ENCODE data around the gene HABP4. TPM values are rescaled to one million over a fixed set of nuclear protein-coding genes. Genes with fewer than 3 reads are reported as not detected.

The HABP4 gene, protein sequence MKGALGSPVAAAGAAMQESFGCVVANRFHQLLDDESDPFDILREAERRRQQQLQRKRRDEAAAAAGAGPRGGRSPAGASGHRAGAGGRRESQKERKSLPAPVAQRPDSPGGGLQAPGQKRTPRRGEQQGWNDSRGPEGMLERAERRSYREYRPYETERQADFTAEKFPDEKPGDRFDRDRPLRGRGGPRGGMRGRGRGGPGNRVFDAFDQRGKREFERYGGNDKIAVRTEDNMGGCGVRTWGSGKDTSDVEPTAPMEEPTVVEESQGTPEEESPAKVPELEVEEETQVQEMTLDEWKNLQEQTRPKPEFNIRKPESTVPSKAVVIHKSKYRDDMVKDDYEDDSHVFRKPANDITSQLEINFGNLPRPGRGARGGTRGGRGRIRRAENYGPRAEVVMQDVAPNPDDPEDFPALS
- 10 to 100 TPM in 1 of 7 donors, 1 to 10 TPM in 6; 6.3 to 10.6 (median 7.9) TPM for total RNA-seq
- polyA plus RNA-seq: 1 to 10 TPM; 6.8 to 9.2 (median 7.0) TPM
- long read RNA-seq, donor 1, partial matches to known transcripts: 0 of 2 reads
- long read RNA-seq, donor 1, other reads (novel, unspliced or antisense): 0 of 2 reads
- long read RNA-seq, donor 2, partial matches to known transcripts: 0 of 2 reads
- long read RNA-seq, donor 2, other reads (novel, unspliced or antisense): 0 of 2 reads

GRCh38 chr9:96449845-96450612, at the start of gene HABP4:
HABP4 (plus strand) TSS chr9:96450169; CDS start chr9:96450280, 111 bp downstream.
- intact Hi-C loops (cut with DNase I; ENCODE audit: low total_unique reads): loop anchor here (2.0 to 5.0 kb wide), 2 partner anchors 31 to 117 kb away; partner anchors contain the start of gene ZNF367
- no peaks in the 10 kb centered on the region for H3K36me3 ChIP-seq
- peaks cover 0 to 25% (median 0%) of the 10 kb centered on the region in 7 donors for H3K27me3 ChIP-seq (replicated peaks in 1 of 7)
- H3K9me3 ChIP-seq: no peaks in the 10 kb centered on the region
- H3K4me1 ChIP-seq: peaks cover 0 to 33% (median 20%) of the 10 kb centered on the region in 6 donors
- peak; percentile 96 for DNase-seq
- H3K4me3 ChIP-seq: peak within 1 kb of the TSS; percentile 61 to 91 (median 72)
- peak; percentile 68 to 83 (median 75) for TF ChIP-seq POLR2AphosphoS5 (IDR thresholded peaks at IDR 0.05)
- no peak for TF ChIP-seq POLR2A (IDR thresholded peaks at IDR 0.05)
- TF ChIP-seq CTCF (IDR thresholded peaks at IDR 0.05 in 8 of 11, conservative IDR thresholded peaks at IDR 0.05 in 3 of 11): peak in 5 of 11 experiments; percentile 16 to 37 (median 22)
- 0 to 1% (median 1%) methylated on average over 25 to 108 of the region's 108 CpGs for WGBS, 5 donors
- peak within 1 kb of the TSS in 7 of 8 donors; percentile 67 to 87 (median 76) for H3K27ac ChIP-seq

- 74 to 80% (median 77%) methylated on average over 9 of the region's 9 CpGs for WGBS, 5 donors
- TF ChIP-seq POLR2A (IDR thresholded peaks at IDR 0.05) (no peak), CTCF (IDR thresholded peaks at IDR 0.05 in 8 of 11, conservative IDR thresholded peaks at IDR 0.05 in 3 of 11) (no peak), POLR2AphosphoS5 (IDR thresholded peaks at IDR 0.05) (no peak)
- Histone ChIP-seq H3K36me3 (no peaks in the 10 kb centered on the region), H3K27ac (no peak overlapping the region), H3K27me3 (replicated peaks in 1 of 7) (no peaks in the 10 kb centered on the region), H3K4me3 (no peak overlapping the region), H3K9me3 (no peaks in the 10 kb centered on the region), H3K4me1 (peaks cover 0 to 31% (median 11%) of the 10 kb centered on the region in 6 donors)
- no peak for DNase-seq
- intact Hi-C loops (cut with DNase I; ENCODE audit: low total_unique reads): no loop called here
These were observed 41.3 kb upstream of the HABP4 start for GRCh38 chr9:96408409-96409280.

DNA sequence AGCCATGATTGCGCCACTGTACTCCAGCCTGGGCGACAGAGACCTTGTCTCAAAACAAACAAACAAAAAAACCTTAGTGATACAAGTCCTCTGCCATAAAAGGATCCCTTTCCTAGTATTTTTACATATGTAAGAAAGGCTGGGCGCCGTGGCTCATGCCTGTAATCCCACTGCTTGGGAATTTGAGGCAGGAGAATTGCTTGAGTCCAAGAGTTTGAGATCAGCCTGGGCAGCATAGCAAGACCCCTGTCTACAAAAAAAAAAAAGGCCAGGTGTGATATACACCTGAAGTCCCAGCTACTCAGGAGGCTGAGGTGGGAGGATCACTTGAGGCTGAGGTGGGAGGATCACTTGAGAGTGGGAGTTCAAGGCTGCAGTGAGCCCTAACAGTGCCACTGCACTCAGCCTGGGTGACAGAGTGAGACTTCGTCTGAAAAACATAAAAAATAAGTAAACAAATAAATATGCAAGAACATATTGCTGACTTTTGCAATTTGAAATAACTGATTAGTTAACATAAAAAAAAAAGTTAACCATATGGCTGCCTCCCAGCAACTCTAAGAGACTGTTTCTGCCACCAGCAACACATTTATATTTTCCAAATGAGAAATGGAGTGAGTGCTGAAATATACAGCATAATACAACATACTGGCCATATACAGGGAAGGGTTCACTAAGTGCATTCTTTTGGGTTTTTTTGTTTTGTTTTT, 38.7 kb upstream of the HABP4 start:
- H3K9me3 ChIP-seq: no peaks in the 10 kb centered on the region
- H3K27ac ChIP-seq: no peak overlapping the region
- no peak for DNase-seq
- H3K27me3 ChIP-seq (replicated peaks in 1 of 7): no peaks in the 10 kb centered on the region
- H3K36me3 ChIP-seq: no peaks in the 10 kb centered on the region
- H3K4me3 ChIP-seq: no peak overlapping the region
- intact Hi-C loops (cut with DNase I; ENCODE audit: low total_unique reads): no loop called here
- H3K4me1 ChIP-seq: peaks cover 0 to 52% (median 27%) of the 10 kb centered on the region in 6 donors
- TF ChIP-seq POLR2A (IDR thresholded peaks at IDR 0.05): no peak
- no peak for TF ChIP-seq POLR2AphosphoS5 (IDR thresholded peaks at IDR 0.05)
- TF ChIP-seq CTCF (IDR thresholded peaks at IDR 0.05 in 8 of 11, conservative IDR thresholded peaks at IDR 0.05 in 3 of 11): no peak
- 87 to 93% (median 92%) methylated on average over 5 of the region's 5 CpGs for WGBS, 5 donors

Data from spleen (tissue), 13 donors.